Ovary (tissue), 3 donors: ENCODE measurements around the gene SHC3.

Experiments
- CTCF ChIP-seq, 3 donors: fragments of 450-650 bp in 2 of 3; fragments of 200-600 bp in 1 of 3; IDR thresholded peaks; one replicate each; pipeline versions ENCODE4 v1.5.1 to v1.8.0; 2016 to 2022; ENCODE audit warnings: antibody characterized with exemption in 3 of 3, mild to moderate bottlenecking in 1 of 3
- EP300 ChIP-seq: sonication (generic); formaldehyde crosslinking; IDR thresholded peaks from one replicate; pipeline ENCODE4 v1.6.1; 2017; ENCODE audit warnings: antibody characterized with exemption
- POLR2A ChIP-seq: fragments of 450-650 bp; IDR thresholded peaks from one replicate; pipeline ENCODE4 v1.6.1; 2017; ENCODE audit warnings: antibody characterized with exemption, mild to moderate bottlenecking, moderate library complexity
- donor health status: DM: no; HTN: no; CAD: no.

- TF ChIP-seq POLR2A (no peak), CTCF (IDR thresholded peaks at IDR 0.05) (no peak), EP300 (no peak)
These were observed 6.2 kb downstream of the SHC3 start for GRCh38 chr9:89172398-89172797.
